ENCODE results near the gene CDC45.

DNA sequence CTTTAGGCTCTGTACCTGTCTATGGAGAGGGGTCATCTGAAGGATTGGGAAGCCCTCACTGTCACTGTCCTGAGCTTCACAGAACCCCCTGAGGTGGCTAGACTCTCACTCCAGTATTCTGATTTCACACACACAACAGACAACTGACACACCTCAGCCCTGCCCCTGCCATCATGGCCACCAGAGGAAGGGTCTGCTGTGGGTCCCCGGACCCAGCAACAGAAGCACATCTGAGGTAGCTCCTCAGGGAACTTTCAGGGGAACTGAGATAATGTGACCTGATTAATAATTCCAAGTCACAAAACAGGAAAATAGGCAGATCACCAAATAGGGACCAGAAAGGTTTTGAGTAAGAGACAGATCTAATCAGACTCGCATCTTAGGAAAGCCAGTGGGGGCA is 24.7 kb upstream of the CDC45 start:
- TF ChIP-seq POLR2AphosphoS5 (IDR thresholded peaks at IDR 0.05) (no peak), POLR2A (IDR thresholded peaks at IDR 0.05) (no peak)
- TF ChIP-seq, protein P1, sequence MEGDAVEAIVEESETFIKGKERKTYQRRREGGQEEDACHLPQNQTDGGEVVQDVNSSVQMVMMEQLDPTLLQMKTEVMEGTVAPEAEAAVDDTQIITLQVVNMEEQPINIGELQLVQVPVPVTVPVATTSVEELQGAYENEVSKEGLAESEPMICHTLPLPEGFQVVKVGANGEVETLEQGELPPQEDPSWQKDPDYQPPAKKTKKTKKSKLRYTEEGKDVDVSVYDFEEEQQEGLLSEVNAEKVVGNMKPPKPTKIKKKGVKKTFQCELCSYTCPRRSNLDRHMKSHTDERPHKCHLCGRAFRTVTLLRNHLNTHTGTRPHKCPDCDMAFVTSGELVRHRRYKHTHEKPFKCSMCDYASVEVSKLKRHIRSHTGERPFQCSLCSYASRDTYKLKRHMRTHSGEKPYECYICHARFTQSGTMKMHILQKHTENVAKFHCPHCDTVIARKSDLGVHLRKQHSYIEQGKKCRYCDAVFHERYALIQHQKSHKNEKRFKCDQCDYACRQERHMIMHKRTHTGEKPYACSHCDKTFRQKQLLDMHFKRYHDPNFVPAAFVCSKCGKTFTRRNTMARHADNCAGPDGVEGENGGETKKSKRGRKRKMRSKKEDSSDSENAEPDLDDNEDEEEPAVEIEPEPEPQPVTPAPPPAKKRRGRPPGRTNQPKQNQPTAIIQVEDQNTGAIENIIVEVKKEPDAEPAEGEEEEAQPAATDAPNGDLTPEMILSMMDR (IDR thresholded peaks at IDR 0.05 in 8 of 11, conservative IDR thresholded peaks at IDR 0.05 in 3 of 11) = no peak
